ENCODE measurements around the gene RSRC1.

Gene RSRC1

GRCh38 chr3:158128755-158129154 lies 18.9 kb downstream of the RSRC1 start:
- no peak for DNase-seq (ENCODE audit: low spot score)

DNA sequence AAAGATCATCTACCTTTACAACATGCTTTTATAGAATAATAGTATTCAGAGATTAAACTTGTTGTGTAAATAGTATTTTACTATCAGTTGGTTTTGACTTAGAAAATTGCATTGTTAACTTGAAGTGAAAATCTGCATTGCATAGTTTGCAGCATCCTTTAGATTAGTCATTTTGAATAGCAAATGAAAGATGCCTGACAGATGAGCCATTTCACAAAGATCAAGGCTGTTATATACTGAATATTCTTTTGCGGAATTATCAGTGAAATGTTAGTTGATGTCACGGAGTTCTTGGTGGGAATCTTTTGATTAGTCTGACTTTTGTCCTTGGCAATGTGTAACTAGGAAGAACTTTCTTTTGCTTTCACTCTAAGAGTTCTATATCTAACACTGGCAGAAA lies 24.5 kb downstream of the RSRC1 start:
- DNase-seq (ENCODE audit: low spot score): no peak

- no peak for DNase-seq (ENCODE audit: low spot score)
These were observed 30.5 kb downstream of the RSRC1 start for GRCh38 chr3:158140396-158140795.

DNA sequence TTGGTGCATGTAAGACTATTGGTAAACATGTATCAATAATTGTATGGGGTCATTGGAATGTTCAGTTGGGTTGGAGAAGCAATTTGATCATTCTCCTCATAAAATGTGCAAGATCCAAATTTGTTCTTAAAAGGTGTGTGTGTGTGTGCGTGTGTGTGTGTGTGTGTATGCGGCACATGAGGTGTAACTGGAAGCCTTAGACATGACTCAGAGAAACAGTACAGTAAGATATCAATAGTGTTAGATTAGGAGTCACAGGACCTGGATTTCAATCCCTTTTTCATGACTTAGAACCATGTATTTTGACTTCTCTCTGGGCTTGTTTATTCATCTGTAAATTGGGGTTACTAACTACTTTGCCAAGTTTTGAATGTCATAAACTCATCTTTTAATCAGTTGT lies 38.3 kb downstream of the RSRC1 start:
- DNase-seq (ENCODE audit: low spot score): no peak

DNA sequence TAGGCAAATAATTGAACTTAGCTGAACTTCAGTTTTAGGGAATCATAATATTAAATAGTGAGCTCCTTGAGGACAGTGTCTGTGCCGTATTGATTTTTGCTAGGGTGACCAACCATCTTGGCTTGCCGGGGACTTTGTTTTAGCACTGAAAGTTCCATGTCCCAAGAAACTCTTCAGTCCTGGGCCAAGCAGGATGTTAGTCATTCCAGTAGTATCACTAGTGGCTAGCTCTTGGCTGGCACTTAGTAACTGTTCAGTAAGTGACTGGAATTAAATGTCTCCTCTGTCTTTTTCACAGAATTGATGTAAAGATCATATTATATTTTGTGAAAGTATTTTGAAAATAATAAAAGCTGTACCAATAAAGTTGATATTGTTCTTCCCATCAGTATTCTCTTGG lies 42.3 kb downstream of the RSRC1 start:
- no peak for DNase-seq (ENCODE audit: low spot score)

- no peak for DNase-seq (ENCODE audit: low spot score)
These were observed 49.1 kb downstream of the RSRC1 start for GRCh38 chr3:158158969-158159368.

GRCh38 chr3:158159714-158160113 lies 49.8 kb downstream of the RSRC1 start:
- no peak for DNase-seq (ENCODE audit: low spot score)

DNA sequence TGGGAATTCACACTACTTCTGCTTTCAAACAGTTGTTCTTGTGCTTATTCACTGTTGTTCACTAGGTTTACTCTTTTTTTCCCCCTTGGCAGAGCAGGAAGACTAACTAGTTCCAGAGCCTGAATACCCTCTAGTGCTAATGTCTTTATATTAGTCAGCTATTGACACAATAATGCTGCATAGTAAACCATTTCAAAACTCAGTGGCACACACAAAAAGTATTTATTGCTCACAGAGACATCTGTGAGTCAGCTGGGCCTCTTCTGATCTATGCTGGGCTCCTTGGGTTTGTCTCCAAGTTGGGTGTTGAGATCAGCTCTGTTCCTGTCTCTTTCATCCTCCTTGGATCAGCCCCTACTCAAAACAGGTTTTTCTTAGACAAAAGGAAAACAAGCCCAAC lies 51.1 kb downstream of the RSRC1 start:
- DNase-seq (ENCODE audit: low spot score): no peak

DNA sequence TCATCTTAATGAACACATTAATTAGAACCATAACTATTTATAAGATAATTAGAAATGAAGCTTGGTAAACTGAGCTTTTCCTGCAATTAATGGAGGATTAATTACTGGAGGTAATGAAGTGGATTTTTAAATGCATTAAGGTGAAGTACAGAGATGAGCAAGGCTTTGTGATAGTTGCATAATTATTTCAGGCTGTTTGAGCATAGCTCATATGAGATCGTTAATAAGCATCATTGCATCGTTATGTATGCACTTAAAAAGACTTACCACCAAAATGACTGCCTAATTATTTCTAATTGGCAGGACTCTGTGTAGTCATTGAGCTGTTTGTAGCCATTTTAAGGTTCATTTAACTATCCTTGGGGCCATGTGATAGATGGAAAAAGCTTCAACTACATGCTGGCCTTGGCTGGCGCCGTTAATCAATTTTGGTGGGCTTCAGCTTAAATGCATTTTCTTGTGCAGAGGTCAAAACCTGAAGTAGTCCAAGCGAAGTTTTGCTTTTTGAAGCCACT lies 55.3 kb downstream of the RSRC1 start:
- no peak for DNase-seq (ENCODE audit: low spot score)

- DNase-seq (ENCODE audit: low spot score): no peak
These were observed 55.8 kb downstream of the RSRC1 start for GRCh38 chr3:158165730-158166129.

- DNase-seq (ENCODE audit: low spot score): no peak
These were observed 56.3 kb downstream of the RSRC1 start for GRCh38 chr3:158166223-158166622.

- peak; percentile 14 for DNase-seq (ENCODE audit: low spot score)
These were observed 58.1 kb downstream of the RSRC1 start for GRCh38 chr3:158167737-158168557.

DNA sequence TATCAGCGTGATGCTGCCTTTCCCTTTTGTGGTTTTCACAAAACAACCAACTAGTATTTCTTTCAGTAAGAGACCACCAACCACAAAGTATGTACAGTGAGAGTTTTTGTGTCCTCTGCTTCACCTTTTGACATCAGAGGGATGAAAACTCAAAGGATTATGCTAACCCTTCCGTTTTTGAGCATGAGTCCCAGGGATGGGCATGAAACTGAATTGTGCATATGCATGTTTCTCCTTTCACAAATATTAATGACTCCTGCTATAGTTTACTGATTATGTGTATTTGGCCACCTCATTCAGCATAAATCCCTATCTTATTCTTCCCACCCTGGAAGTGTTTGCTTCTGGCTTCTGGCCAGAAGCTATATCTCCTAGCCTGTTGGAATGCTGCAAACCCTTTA lies 59.2 kb downstream of the RSRC1 start:
- no peak for DNase-seq (ENCODE audit: low spot score)

- no peak for DNase-seq (ENCODE audit: low spot score)
These were observed 71.2 kb downstream of the RSRC1 start for GRCh38 chr3:158181096-158181495.

DNA sequence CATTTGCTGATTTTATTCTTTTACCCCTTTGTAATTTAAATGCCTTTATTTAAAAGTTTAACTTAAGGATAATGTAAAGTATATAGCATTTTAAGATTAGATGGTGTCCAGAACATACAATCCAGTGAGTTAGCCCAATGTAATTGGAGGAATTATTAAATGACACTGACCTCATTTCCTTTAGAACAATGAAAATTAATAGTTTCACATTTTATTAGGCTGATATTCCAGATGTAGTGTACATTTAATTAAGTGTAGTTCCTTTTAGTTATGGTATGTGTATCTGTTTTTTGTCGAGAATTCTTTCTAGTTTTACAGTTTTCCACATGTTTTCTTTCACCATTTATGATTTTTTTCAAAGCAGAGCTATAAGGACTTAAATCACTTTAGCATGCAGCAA lies 75.8 kb downstream of the RSRC1 start:
- no peak for DNase-seq (ENCODE audit: low spot score)

GRCh38 chr3:158200955-158201354 lies 91.1 kb downstream of the RSRC1 start:
- no peak for DNase-seq (ENCODE audit: low spot score)

DNA sequence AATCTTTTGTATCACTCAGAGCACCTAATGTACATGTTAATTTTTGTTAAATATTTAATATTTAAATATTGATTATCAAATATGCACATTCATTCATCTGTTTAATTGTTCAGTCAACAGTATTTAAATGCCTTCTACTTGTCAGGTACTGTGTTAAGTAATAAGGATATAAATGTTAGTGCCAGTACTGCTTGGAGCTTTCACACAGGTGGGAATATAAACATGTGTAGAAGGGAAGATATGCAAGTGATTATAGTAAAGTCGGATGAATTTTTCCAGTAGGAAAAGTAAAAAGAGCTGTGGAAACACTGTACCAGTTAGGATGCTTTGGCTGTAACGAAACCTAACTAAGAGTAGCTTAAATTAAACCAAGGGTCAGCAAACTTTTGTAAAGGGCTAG lies 95.4 kb downstream of the RSRC1 start:
- no peak for DNase-seq (ENCODE audit: low spot score)

GRCh38 chr3:158205994-158206393 lies 96.1 kb downstream of the RSRC1 start:
- no peak for DNase-seq (ENCODE audit: low spot score)

- no peak for DNase-seq (ENCODE audit: low spot score)
These were observed 100.2 kb downstream of the RSRC1 start for GRCh38 chr3:158210067-158210466.

GRCh38 chr3:158213461-158213860 lies 103.6 kb downstream of the RSRC1 start:
- DNase-seq (ENCODE audit: low spot score): no peak

DNA sequence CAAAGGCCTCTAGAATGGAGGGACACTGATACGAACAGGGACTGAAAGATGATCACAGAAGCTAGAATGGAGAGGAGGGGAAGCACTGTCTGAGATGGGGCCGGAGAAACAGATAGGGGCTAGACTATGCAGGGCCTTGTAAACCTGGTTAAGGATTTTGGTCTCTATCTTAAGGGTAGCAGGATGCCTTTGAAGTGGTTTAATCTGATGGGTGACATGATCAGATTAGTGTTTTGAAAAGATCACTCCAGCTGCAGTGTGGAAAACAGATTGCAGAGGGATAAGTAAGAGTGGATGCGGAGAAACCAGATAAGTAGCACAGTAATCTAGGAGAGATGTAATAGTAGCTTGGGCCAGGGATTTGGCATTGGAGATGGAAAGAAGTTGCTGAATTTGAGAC lies 108.1 kb downstream of the RSRC1 start:
- DNase-seq (ENCODE audit: low spot score): no peak

- DNase-seq (ENCODE audit: low spot score): no peak
These were observed 110.7 kb downstream of the RSRC1 start for GRCh38 chr3:158220575-158220974.

DNA sequence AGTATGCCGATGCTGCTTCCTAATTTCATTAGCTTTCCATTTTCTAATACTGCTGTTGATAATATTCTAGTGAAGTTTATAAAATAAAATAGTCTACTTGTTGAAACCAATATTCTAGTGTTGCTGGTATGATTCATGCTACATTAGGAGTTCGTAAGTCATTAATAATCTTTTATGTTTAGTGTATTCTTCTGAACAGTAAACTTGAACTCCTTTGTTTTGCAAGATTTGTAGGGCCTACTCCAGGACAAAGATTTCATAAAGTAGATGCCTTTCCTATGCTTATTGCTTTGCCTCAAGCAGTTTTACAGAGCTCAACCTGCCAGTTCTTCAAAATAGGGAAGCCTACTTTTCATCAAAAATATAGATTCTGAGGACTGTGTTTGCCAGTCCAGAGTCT lies 111.5 kb downstream of the RSRC1 start:
- DNase-seq (ENCODE audit: low spot score): no peak

GRCh38 chr3:158226429-158226828 lies 116.5 kb downstream of the RSRC1 start:
- no peak for DNase-seq (ENCODE audit: low spot score)
